PFSK-1 (cell line): ENCODE data around the gene STARD8.

ENCODE experiments used
- FOXP2 ChIP-seq: optimal IDR thresholded peaks from 2 replicates; pipeline ENCODE3; 2011; ENCODE audit warnings: borderline replicate concordance, control low read depth, inconsistent platforms; ENCODE audit not compliant: insufficient read depth; ENCODE audit errors: extremely low read length, extremely low read depth
- POLR2AphosphoS5 ChIP-seq: IDR thresholded peaks from 2 replicates; pipeline ENCODE4 v1.6.1; 2012; ENCODE audit warnings: low read depth, mild to moderate bottlenecking, control low read depth, low read length, moderate library complexity
- REST ChIP-seq, 2 experiments: IDR thresholded peaks; 2 replicates each; pipeline versions ENCODE4 v1.6.1 to v1.8.0; 2011 to 2012; ENCODE audit warnings: low read depth in 2 of 2, low read length in 2 of 2, control low read depth in 1 of 2, inconsistent platforms in 1 of 2, mild to moderate bottlenecking in 1 of 2, moderate library complexity in 1 of 2; ENCODE audit not compliant: insufficient read depth in 1 of 2
- TAF1 ChIP-seq: IDR thresholded peaks from 2 replicates; pipeline ENCODE4 v1.6.1; 2012; ENCODE audit warnings: low read length, control low read depth, borderline replicate concordance; ENCODE audit not compliant: insufficient read depth

- no peak for TF ChIP-seq POLR2AphosphoS5
- TF ChIP-seq REST (IDR thresholded peaks at IDR 0.05; ENCODE audit: insufficient read depth in 1 of 2, low read depth in 2 of 2, low read length in 2 of 2) = no peak
- TF ChIP-seq FOXP2 = no peak
- no peak for TF ChIP-seq TAF1
These were observed 48.0 kb upstream of the STARD8 start for GRCh38 chrX:68599256-68600152.
